Measurements from ENCODE around the gene ASZ1.
A peak's percentile ranks its signal among the peaks of the same experiment; 100 is the strongest.

ASZ1 gene

GRCh38 chr7:117346161-117346560 is 81.1 kb downstream of the ASZ1 start:
- no peak for DNase-seq (ENCODE audit: low spot score)

- no peak for DNase-seq (ENCODE audit: low spot score)
These were observed 89.3 kb downstream of the ASZ1 start for GRCh38 chr7:117338020-117338419.

GRCh38 chr7:117333168-117333567 is 94.1 kb downstream of the ASZ1 start:
- DNase-seq (ENCODE audit: low spot score), result no peak

- DNase-seq (ENCODE audit: low spot score), result no peak
These were observed 95.3 kb downstream of the ASZ1 start for GRCh38 chr7:117332031-117332430.

- no peak for DNase-seq (ENCODE audit: low spot score)
These were observed 101.5 kb downstream of the ASZ1 start for GRCh38 chr7:117325836-117326235.

GRCh38 chr7:117324960-117325359 is 102.3 kb downstream of the ASZ1 start:
- DNase-seq (ENCODE audit: low spot score), result no peak

GRCh38 chr7:117323851-117324711 is 103.2 kb downstream of the ASZ1 start:
- peak; percentile 53 for DNase-seq (ENCODE audit: low spot score)

GRCh38 chr7:117323305-117323850 is 103.9 kb downstream of the ASZ1 start:
- no peak for DNase-seq (ENCODE audit: low spot score)

- peak; percentile 3 for DNase-seq (ENCODE audit: low spot score)
These were observed 104.5 kb downstream of the ASZ1 start, which contains the start of gene WNT2 for GRCh38 chr7:117322741-117323304. Gene WNT2 (minus strand): TSS chr7:117323058. CDS start chr7:117322989, 69 bp downstream.

GRCh38 chr7:117320523-117320922 is 106.8 kb downstream of the ASZ1 start:
- no peak for DNase-seq (ENCODE audit: low spot score)

GRCh38 chr7:117319181-117319580 is 108.1 kb downstream of the ASZ1 start:
- no peak for DNase-seq (ENCODE audit: low spot score)

GRCh38 chr7:117313582-117313981 is 113.7 kb downstream of the ASZ1 start:
- DNase-seq (ENCODE audit: low spot score), result no peak

Data from AG08395 (cell line).